SK-N-SH (cell line): Measurements from ENCODE around the gene UNC13B. TPM values are rescaled to one million over a fixed set of nuclear protein-coding genes. Genes with fewer than 3 reads are reported as not detected.

Experiments used
- CTCF ChIA-PET: fragments of 300-600, 350-600 bp; formaldehyde crosslinking; extraction: SDS; loops from one replicate; lab custom pipeline; 2021; lab: Yijun Ruan, JAX
- POLR2A ChIA-PET: fragments of 350-600 bp; sonication (Branson Sonifier 250); formaldehyde crosslinking; extraction: SDS; loops from one replicate; lab custom pipeline; 2020; ENCODE audit warnings: antibody characterized with exemption, inconsistent platforms; lab: Yijun Ruan, JAX
- DNase-seq: peaks from one replicate; pipeline ENCODE4 v3.0.0; 2012
- H2AFZ ChIP-seq: fragments of 200-600 bp; sonication (generic); 2 replicates; pipeline ENCODE4 v1.8.1; 2016; ENCODE audit warnings: antibody characterized with exemption, mild to moderate bottlenecking, low read depth
- H3F3A ChIP-seq: fragments of 200-600 bp; sonication (generic); replicated peaks from 2 replicates; pipeline ENCODE3; 2016; ENCODE audit warnings: antibody characterized with exemption, mild to moderate bottlenecking; ENCODE audit not compliant: insufficient read depth
- H3K27ac ChIP-seq, 2 experiments: fragments of 200-500 bp in 1 of 2; fragments of 200-600 bp in 1 of 2; sonication (Bioruptor generic) in 1 of 2; sonication (generic), shearing (Covaris generic) in 1 of 2; 2 replicates each; pipeline versions ENCODE4 v1.5.1 to v1.6.1; 2014 to 2016; ENCODE audit warnings: low read depth in 2 of 2, inconsistent platforms in 1 of 2, low read length in 1 of 2, mild to moderate bottlenecking in 1 of 2, mixed read lengths in 1 of 2
- H3K27me3 ChIP-seq: fragments of 200-600 bp; sonication (generic), shearing (Covaris generic); 2 replicates; pipeline ENCODE4 v1.6.1; 2016; ENCODE audit warnings: mixed run types; ENCODE audit not compliant: insufficient read depth
- H3K36me3 ChIP-seq, 2 experiments: fragments of 200-500 bp in 1 of 2; fragments of 200-600 bp in 1 of 2; sonication (Bioruptor generic) in 1 of 2; sonication (generic) in 1 of 2; replicated peaks in 1 of 2; 2 replicates each; pipeline versions ENCODE3 to v1.5.1; 2014 to 2016; ENCODE audit warnings: low read length in 1 of 2, mild to moderate bottlenecking in 1 of 2; ENCODE audit not compliant: insufficient read depth in 2 of 2, control insufficient read depth in 1 of 2
- H3K4me1 ChIP-seq, 2 experiments: fragments of 200-500 bp in 1 of 2; fragments of 200-600 bp in 1 of 2; sonication (Bioruptor generic) in 1 of 2; sonication (generic), shearing (Covaris generic) in 1 of 2; 2 replicates each; pipeline versions ENCODE4 v1.5.1 to v1.6.1; 2014 to 2016; ENCODE audit warnings: low read depth in 1 of 2, low read length in 1 of 2, mixed run types in 1 of 2; ENCODE audit not compliant: insufficient read depth in 2 of 2, control insufficient read depth in 1 of 2
- H3K4me2 ChIP-seq: fragments of 200-600 bp; sonication (generic), shearing (Covaris generic); 2 replicates; pipeline ENCODE4 v1.6.1; 2017; ENCODE audit warnings: mixed run types
- H3K4me3 ChIP-seq, 2 experiments: fragments of 200-500 bp in 1 of 2; fragments of 200-600 bp in 1 of 2; sonication (Bioruptor generic) in 1 of 2; sonication (generic), shearing (Covaris generic) in 1 of 2; 2 replicates each; pipeline versions ENCODE4 v1.5.1 to v1.8.1; 2014 to 2016; ENCODE audit warnings: low read depth in 2 of 2, inconsistent platforms in 1 of 2, low read length in 1 of 2, mild to moderate bottlenecking in 1 of 2, mixed read lengths in 1 of 2, moderate library complexity in 1 of 2
- H3K79me2 ChIP-seq: fragments of 200-600 bp; sonication (generic); 2 replicates; pipeline ENCODE4 v1.8.1; 2017; ENCODE audit warnings: mild to moderate bottlenecking; ENCODE audit not compliant: insufficient read depth
- H3K9ac ChIP-seq: fragments of 200-600 bp; sonication (generic); 2 replicates; pipeline ENCODE4 v1.6.1; 2017; ENCODE audit warnings: mixed run types
- H3K9me2 ChIP-seq: fragments of 200-600 bp; sonication (generic); 2 replicates; pipeline ENCODE4 v1.6.1; 2017; ENCODE audit warnings: mixed run types
- H3K9me3 ChIP-seq: fragments of 200-600 bp; sonication (generic); 2 replicates; pipeline ENCODE4 v1.6.1; 2017; ENCODE audit warnings: mixed run types, mild to moderate bottlenecking, moderate library complexity
- H4K20me1 ChIP-seq: fragments of 200-600 bp; sonication (generic); 2 replicates; pipeline ENCODE4 v1.6.1; 2017; ENCODE audit warnings: mild to moderate bottlenecking, mixed run types; ENCODE audit not compliant: insufficient read depth
- CHD2 ChIP-seq: fragments of 150-350 bp; IDR thresholded peaks from 2 replicates; pipeline ENCODE4 v1.6.1; 2018; ENCODE audit warnings: low read length; ENCODE audit not compliant: partially characterized antibody
- EZH2phosphoT487 ChIP-seq: fragments of 200-600 bp; sonication (generic); IDR thresholded peaks from 2 replicates; pipeline ENCODE4 v1.6.1; 2017; ENCODE audit warnings: low read depth, mixed run types, mild to moderate bottlenecking, antibody characterized with exemption, moderate library complexity, borderline replicate concordance
- FOXM1 ChIP-seq: IDR thresholded peaks from 2 replicates; pipeline ENCODE4 v1.4.0; 2012; ENCODE audit warnings: low read depth, mild to moderate bottlenecking
- GABPA ChIP-seq: IDR thresholded peaks from 2 replicates; pipeline ENCODE4 v1.4.0; 2012; ENCODE audit warnings: low read depth, mild to moderate bottlenecking
- GATA2 ChIP-seq: sonication (generic); formaldehyde crosslinking; IDR thresholded peaks from 2 replicates; pipeline ENCODE4 v1.5.0; 2020; ENCODE audit warnings: mild to moderate bottlenecking, missing genetic modification reagents
- POLR2AphosphoS5 ChIP-seq: IDR thresholded peaks from 2 replicates; pipeline ENCODE4 v1.6.1; 2012; ENCODE audit warnings: low read depth, low read length
- RAD21 ChIP-seq: IDR thresholded peaks from 2 replicates; pipeline ENCODE4 v1.6.1; 2012; ENCODE audit warnings: mild to moderate bottlenecking, low read length
- SIN3A ChIP-seq: IDR thresholded peaks from 2 replicates; pipeline ENCODE4 v1.6.1; 2012; ENCODE audit warnings: low read depth, mild to moderate bottlenecking, low read length, moderate library complexity, borderline replicate concordance
- SMC3 ChIP-seq: IDR thresholded peaks from 2 replicates; pipeline ENCODE4 v1.6.1; 2012; ENCODE audit warnings: low read depth, low read length, improper control_type of control experiment
- TCF12 ChIP-seq: IDR thresholded peaks from 2 replicates; pipeline ENCODE4 v1.4.0; 2012
- TEAD4 ChIP-seq: IDR thresholded peaks from 2 replicates; pipeline ENCODE4 v1.4.0; 2012; ENCODE audit warnings: mild to moderate bottlenecking, borderline replicate concordance; ENCODE audit not compliant: insufficient read depth
- USF1 ChIP-seq: IDR thresholded peaks from 2 replicates; pipeline ENCODE4 v1.4.0; 2012; ENCODE audit warnings: low read depth, borderline replicate concordance
- USF2 ChIP-seq: fragments of 150-350 bp; IDR thresholded peaks from 2 replicates; pipeline ENCODE4 v1.6.1; 2017; ENCODE audit warnings: antibody characterized with exemption, low read length, low read depth, borderline replicate concordance
- WGBS: methylation state at CpG from one replicate; pipeline ENCODE4 v1.1.6; 2017; ENCODE audit warnings: low lambda C conversion rate; 5-methylcytosine and 5-hydroxymethylcytosine counted together
- polyA plus RNA-seq, 3 experiments: library from polyadenylated mRNA; depleted of rRNA; stranded (reverse); fragments of >200 nt; gene quantifications; 2 replicates each; pipeline ENCODE4 v1.2.3, GENCODE V29; 2012
- TF ChIP-seq, protein P1 (sequence below): IDR thresholded peaks from 2 replicates; pipeline ENCODE4 v1.4.0; 2012; ENCODE audit warnings: low read depth, borderline replicate concordance
- TF ChIP-seq, protein P2 (sequence below): IDR thresholded peaks from 2 replicates; pipeline ENCODE4; 2012
- TF ChIP-seq, protein P3 (sequence below): IDR thresholded peaks from 2 replicates; pipeline ENCODE4 v1.6.1; 2012; ENCODE audit warnings: mild to moderate bottlenecking, low read depth, low read length, moderate library complexity

Gene UNC13B
- polyA plus RNA-seq, 1 of the 3 experiments (the other 2 are of a cell fraction), result 8.1 TPM

DNA sequence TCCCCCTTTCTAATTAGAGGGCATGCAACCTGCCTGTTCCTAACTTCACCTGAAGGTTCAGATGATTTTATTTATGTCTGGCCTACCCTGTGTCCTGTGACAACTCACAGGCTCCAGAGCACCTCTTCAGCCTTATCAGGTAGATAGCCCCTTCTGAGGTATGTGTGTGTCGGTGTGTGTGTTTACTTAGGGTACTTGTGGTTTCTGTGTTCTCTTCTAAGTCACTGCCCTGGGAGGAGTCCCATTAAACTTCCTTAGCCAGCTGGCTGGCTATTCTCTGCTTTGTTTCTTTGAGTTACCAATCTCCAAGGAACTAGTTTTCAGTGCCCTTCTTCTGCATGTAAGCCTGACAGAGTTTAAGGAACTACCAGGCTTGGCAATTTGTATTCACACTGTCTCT, 74.9 kb downstream of the UNC13B start:
- no peak overlapping the region for H3K4me3 ChIP-seq
- CTCF ChIA-PET, result no interaction called here

More for the DNA sequence above, 74.9 kb downstream of the UNC13B start:
- 91% methylated on average over 1 of the region's 1 CpG for WGBS
- H3K4me2 ChIP-seq, result no peak overlapping the region
- no peak overlapping the region for H2AFZ ChIP-seq
- H3K36me3 ChIP-seq, result peaks cover 2 to 7% of the 10 kb centered on the region in 2 experiments
- no peaks in the 10 kb centered on the region for H4K20me1 ChIP-seq
- H3K9me3 ChIP-seq, result no peaks in the 10 kb centered on the region
- POLR2A ChIA-PET, result no interaction called here
- H3K79me2 ChIP-seq, result no peaks in the 10 kb centered on the region
- no peaks in the 10 kb centered on the region for H3K9me2 ChIP-seq
- no peaks in the 10 kb centered on the region for H3K27me3 ChIP-seq
- TF ChIP-seq POLR2AphosphoS5 (no peak), GABPA (no peak), SIN3A (no peak), SMC3 (no peak), USF2 (no peak), GATA2 (no peak), TEAD4 (no peak), TCF12 (no peak), USF1 (no peak), RAD21 (no peak), EZH2phosphoT487 (no peak), FOXM1 (no peak), CHD2 (no peak)
- TF ChIP-seq, protein P1, sequence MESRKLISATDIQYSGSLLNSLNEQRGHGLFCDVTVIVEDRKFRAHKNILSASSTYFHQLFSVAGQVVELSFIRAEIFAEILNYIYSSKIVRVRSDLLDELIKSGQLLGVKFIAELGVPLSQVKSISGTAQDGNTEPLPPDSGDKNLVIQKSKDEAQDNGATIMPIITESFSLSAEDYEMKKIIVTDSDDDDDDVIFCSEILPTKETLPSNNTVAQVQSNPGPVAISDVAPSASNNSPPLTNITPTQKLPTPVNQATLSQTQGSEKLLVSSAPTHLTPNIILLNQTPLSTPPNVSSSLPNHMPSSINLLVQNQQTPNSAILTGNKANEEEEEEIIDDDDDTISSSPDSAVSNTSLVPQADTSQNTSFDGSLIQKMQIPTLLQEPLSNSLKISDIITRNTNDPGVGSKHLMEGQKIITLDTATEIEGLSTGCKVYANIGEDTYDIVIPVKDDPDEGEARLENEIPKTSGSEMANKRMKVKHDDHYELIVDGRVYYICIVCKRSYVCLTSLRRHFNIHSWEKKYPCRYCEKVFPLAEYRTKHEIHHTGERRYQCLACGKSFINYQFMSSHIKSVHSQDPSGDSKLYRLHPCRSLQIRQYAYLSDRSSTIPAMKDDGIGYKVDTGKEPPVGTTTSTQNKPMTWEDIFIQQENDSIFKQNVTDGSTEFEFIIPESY, result no peak
- TF ChIP-seq, protein P2, sequence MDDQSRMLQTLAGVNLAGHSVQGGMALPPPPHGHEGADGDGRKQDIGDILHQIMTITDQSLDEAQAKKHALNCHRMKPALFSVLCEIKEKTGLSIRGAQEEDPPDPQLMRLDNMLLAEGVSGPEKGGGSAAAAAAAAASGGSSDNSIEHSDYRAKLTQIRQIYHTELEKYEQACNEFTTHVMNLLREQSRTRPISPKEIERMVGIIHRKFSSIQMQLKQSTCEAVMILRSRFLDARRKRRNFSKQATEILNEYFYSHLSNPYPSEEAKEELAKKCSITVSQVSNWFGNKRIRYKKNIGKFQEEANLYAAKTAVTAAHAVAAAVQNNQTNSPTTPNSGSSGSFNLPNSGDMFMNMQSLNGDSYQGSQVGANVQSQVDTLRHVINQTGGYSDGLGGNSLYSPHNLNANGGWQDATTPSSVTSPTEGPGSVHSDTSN, result no peak
- TF ChIP-seq, protein P3, sequence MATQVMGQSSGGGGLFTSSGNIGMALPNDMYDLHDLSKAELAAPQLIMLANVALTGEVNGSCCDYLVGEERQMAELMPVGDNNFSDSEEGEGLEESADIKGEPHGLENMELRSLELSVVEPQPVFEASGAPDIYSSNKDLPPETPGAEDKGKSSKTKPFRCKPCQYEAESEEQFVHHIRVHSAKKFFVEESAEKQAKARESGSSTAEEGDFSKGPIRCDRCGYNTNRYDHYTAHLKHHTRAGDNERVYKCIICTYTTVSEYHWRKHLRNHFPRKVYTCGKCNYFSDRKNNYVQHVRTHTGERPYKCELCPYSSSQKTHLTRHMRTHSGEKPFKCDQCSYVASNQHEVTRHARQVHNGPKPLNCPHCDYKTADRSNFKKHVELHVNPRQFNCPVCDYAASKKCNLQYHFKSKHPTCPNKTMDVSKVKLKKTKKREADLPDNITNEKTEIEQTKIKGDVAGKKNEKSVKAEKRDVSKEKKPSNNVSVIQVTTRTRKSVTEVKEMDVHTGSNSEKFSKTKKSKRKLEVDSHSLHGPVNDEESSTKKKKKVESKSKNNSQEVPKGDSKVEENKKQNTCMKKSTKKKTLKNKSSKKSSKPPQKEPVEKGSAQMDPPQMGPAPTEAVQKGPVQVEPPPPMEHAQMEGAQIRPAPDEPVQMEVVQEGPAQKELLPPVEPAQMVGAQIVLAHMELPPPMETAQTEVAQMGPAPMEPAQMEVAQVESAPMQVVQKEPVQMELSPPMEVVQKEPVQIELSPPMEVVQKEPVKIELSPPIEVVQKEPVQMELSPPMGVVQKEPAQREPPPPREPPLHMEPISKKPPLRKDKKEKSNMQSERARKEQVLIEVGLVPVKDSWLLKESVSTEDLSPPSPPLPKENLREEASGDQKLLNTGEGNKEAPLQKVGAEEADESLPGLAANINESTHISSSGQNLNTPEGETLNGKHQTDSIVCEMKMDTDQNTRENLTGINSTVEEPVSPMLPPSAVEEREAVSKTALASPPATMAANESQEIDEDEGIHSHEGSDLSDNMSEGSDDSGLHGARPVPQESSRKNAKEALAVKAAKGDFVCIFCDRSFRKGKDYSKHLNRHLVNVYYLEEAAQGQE, result no peak
- no peak overlapping the region for H3K9ac ChIP-seq
- H3K27ac ChIP-seq, result no peak overlapping the region
- H3F3A ChIP-seq, result no peaks in the 10 kb centered on the region
- no peak for DNase-seq
- no peaks in the 10 kb centered on the region for H3K4me1 ChIP-seq
